Measurements from ENCODE around the gene TMC6.

DNA sequence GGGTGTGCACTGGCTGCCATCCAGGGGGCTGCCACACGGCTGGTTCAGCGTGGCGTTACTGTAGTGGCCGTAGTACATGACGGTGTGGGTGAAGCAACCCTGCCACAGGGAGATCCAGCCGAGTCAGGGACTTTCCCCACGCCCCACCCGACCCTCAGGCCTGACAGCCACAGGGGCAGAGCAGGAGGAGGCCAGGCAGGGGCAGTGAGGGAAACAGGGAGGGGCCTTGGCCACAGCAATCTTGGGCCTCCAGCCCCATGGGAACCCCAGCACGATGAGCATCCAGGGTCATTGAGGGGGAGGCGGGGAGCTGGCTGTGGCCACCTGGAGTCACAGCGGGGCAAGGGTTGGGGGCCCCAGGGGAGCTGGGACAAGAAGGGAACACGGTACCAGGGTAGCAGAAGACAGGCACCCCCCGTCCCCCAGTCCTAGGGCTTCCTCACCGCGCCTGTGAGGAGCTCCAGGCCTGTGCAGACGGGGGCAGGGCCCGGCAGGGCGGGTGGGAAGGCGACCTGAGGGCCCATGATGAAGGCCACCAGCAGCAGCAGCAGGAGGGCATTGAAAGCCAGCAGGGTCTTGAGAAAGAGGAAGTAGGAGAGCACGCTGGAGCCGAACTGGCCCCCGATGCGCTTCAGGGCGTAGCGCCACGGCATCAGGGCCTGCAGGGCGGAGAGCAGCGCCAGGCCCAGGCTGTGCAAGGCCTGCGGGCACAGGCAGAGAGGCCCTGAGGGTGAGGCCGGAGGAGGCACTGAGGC is 4.3 kb downstream of the TMC6 start:
- TF ChIP-seq, protein P1, sequence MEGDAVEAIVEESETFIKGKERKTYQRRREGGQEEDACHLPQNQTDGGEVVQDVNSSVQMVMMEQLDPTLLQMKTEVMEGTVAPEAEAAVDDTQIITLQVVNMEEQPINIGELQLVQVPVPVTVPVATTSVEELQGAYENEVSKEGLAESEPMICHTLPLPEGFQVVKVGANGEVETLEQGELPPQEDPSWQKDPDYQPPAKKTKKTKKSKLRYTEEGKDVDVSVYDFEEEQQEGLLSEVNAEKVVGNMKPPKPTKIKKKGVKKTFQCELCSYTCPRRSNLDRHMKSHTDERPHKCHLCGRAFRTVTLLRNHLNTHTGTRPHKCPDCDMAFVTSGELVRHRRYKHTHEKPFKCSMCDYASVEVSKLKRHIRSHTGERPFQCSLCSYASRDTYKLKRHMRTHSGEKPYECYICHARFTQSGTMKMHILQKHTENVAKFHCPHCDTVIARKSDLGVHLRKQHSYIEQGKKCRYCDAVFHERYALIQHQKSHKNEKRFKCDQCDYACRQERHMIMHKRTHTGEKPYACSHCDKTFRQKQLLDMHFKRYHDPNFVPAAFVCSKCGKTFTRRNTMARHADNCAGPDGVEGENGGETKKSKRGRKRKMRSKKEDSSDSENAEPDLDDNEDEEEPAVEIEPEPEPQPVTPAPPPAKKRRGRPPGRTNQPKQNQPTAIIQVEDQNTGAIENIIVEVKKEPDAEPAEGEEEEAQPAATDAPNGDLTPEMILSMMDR (conservative IDR thresholded peaks at IDR 0.05; ENCODE audit: low read depth in 2 of 2): no peak
- TF ChIP-seq POLR2AphosphoS5 (IDR thresholded peaks at IDR 0.05; ENCODE audit: low read depth): no peak
- TF ChIP-seq EZH2 (IDR thresholded peaks at IDR 0.05; ENCODE audit: low read depth, unreplicated experiment): no peak
- TF ChIP-seq STAT1 (IDR thresholded peaks at IDR 0.05; ENCODE audit: unreplicated experiment): no peak
